SJSA1 (cell line): Measurements from ENCODE around the gene NHS. TPM values are rescaled to one million over a fixed set of nuclear protein-coding genes. Genes with fewer than 3 reads are reported as not detected.
"Not testable (repeated sequence)": the region's sequence is repeated elsewhere in the genome, so short reads cannot be mapped to it uniquely, and the experiment has no call there.

Experiments used
- DNase-seq, 2 experiments: peaks; one replicate each; pipeline ENCODE4 v3.0.0-alpha.2; 2015 to 2020; ENCODE audit warnings: low spot score in 2 of 2, low read depth in 1 of 2
- H3K27ac ChIP-seq: fragments of 250-450 bp; sonication (Bioruptor Pico); 2 replicates; pipeline ENCODE4 v1.5.1; 2020; ENCODE audit warnings: mild to moderate bottlenecking, moderate library complexity
- H3K27me3 ChIP-seq: fragments of 250-450 bp; sonication (Bioruptor Pico); replicated peaks from 2 replicates; pipeline ENCODE4 v1.5.1; 2020; ENCODE audit warnings: mild to moderate bottlenecking, moderate library complexity
- H3K36me3 ChIP-seq: fragments of 250-450 bp; sonication (Bioruptor Pico); 2 replicates; pipeline ENCODE4 v1.5.1; 2020; ENCODE audit warnings: mild to moderate bottlenecking
- H3K4me1 ChIP-seq: fragments of 250-450 bp; sonication (Bioruptor Pico); replicated peaks from 2 replicates; pipeline ENCODE4 v1.6.1; 2021; ENCODE audit warnings: mild to moderate bottlenecking
- H3K4me3 ChIP-seq: fragments of 250-450 bp; sonication (Bioruptor Pico); 2 replicates; pipeline ENCODE4 v1.5.1; 2020; ENCODE audit warnings: mild to moderate bottlenecking
- H3K9me3 ChIP-seq: fragments of 250-450 bp; sonication (Bioruptor Pico); replicated peaks from 2 replicates; pipeline ENCODE4 v1.5.1; 2020; ENCODE audit warnings: mild to moderate bottlenecking
- total RNA-seq: library from RNA; depleted of rRNA; stranded (reverse); fragments of >200 nt; shearing (Covaris generic); gene quantifications from 2 replicates; pipeline ENCODE4 v1.2.3, GENCODE V29; 2014

The NHS gene
- total RNA-seq, 1 experiment from 2014 or later: 2.6 TPM

DNA sequence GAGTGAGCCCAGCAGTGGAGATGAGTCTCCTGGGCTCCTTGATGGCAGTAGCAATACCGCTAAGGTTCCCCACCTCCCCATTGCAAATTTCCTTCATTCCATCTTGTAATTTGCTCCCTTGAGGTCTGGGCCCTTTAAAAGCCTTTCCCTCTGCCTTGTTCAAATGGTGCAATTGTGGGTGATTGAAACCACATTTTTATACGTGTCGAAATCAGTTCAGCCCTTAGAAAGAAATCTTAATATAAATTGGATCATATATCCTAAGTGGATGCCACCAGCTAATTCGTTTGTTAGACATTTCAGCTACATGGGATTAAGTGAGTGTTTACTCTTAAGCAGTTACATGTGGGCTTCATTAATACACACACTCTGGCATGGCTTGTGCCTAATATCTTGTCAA, 68.6 kb downstream of the NHS start:
- Histone ChIP-seq H3K9me3 (no peaks in the 10 kb centered on the region), H3K36me3 (no peaks in the 10 kb centered on the region), H3K27ac (no peak overlapping the region), H3K4me3 (no peak overlapping the region), H3K27me3 (no peaks in the 10 kb centered on the region), H3K4me1 (peaks cover 21% of the 10 kb centered on the region)
- no peak for DNase-seq

DNA sequence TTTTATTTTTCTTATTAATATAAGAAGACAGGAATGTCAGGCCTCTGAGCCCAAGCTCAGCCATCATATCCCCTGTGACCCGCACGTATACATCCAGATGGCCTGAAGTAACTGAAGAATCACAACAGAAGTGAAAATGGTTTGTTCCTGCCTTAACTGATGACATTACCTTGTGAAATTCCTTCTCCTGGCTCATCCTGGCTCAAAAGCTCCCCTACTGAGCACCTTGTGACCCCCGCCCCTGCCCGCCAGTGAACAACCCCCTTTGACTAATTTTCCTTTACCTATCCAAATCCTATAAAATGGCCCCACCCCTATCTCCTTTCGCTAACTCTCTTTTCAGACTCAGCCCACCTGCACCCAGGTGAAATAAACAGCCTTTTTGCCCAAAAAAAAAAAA, 71.3 kb downstream of the NHS start:
- not testable (repeated sequence) for H3K4me3 ChIP-seq, DNase-seq, H3K9me3 ChIP-seq, H3K27ac ChIP-seq, H3K36me3 ChIP-seq, H3K27me3 ChIP-seq
- H3K4me1 ChIP-seq: peaks cover 20% of the 10 kb centered on the region

DNA sequence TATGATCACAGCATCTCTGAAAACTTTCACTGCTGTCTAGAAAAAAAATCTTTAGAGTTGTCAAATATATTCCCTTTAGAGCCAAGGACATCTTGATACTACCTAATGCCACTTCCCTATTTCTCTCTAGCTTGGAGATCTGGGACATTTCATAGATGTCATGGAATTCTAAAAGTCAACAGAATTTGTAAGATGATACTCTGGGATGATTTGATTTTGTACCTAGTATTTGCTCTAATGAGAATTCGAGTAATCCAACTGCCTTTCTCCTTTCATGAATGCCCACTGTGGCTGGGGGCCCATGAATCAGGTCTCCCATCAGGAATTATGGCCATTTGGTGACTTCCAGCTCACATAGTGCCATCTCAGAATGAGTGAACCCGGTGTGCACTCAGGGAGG, 73.2 kb downstream of the NHS start:
- Histone ChIP-seq H3K4me3 (no peak overlapping the region), H3K36me3 (no peaks in the 10 kb centered on the region), H3K27me3 (no peaks in the 10 kb centered on the region)

DNA sequence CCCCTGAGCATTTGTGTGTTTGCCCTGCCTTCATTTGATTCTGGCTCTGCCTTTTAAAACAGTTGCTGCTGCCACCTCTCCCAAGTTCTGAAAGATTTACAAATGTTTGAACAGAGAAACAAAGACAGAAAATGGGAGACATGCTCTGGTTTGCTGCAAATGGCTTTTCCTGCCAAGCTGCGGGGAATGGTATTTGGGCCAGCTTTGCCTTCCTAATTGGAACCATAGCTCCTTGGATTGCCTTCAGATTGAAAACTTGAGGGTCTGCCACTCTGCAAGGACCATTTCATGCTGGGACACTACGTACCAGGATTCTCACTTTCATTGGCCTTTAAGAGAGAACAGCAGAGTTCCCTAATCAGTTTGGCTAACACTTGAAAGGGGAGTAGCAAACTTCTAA, 74.9 kb downstream of the NHS start:
- no peak for DNase-seq
- H3K9me3 ChIP-seq: no peaks in the 10 kb centered on the region
- H3K4me3 ChIP-seq: no peak overlapping the region
- H3K27me3 ChIP-seq: no peaks in the 10 kb centered on the region
- peaks cover 5% of the 10 kb centered on the region; the same call in 1 of the 2 replicates for H3K4me1 ChIP-seq
- no peak overlapping the region for H3K27ac ChIP-seq
- H3K36me3 ChIP-seq: no peaks in the 10 kb centered on the region

More for the DNA sequence above, 73.2 kb downstream of the NHS start:
- H3K4me1 ChIP-seq: peaks cover 8% of the 10 kb centered on the region; the same call in 1 of the 2 replicates
- H3K27ac ChIP-seq: no peak overlapping the region
- no peak for DNase-seq
- no peaks in the 10 kb centered on the region for H3K9me3 ChIP-seq

DNA sequence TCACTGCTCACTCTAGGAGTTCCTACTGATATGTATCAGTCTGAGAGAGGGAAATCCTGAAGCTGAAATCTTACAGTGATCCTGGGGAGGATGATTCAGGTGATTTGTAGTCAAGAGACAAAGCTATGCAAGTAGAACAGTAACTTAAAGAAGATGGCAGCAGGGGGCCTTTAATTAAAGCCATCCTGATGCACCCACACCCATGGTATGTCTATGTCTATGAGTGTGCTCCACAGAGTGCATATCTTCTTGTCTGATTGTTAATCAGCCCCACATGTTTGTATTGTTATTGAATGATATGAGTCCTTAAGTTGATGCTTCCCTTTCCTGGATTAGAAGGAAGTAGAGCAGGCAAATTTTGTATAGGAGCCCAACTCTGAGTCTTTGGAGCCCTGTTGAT, 78.8 kb downstream of the NHS start:
- Histone ChIP-seq H3K36me3 (no peaks in the 10 kb centered on the region), H3K27ac (no peak overlapping the region), H3K27me3 (no peaks in the 10 kb centered on the region), H3K4me1 (no peaks in the 10 kb centered on the region), H3K9me3 (no peaks in the 10 kb centered on the region), H3K4me3 (no peak overlapping the region)
- no peak for DNase-seq

DNA sequence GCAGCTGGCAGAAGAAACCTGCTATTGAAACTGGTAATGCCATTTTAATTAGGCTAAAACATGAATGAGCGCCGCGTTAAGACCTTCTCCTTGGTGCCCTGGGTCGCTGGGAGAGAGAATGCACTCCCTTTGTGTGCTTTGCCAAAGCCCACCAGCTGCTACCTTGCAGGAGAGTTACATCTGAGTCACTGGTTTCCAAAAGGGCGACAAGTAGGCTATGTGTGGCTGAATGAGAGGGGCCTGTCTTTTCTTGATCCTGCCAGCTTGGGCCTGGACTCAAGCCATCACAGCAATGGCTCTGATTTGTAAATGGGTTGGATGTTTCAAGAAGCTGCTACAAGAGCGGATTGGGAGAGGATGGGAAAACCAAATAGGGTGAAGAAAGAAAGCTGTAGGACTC, 81.5 kb downstream of the NHS start:
- Histone ChIP-seq H3K36me3 (no peaks in the 10 kb centered on the region), H3K4me3 (no peak overlapping the region), H3K4me1 (no peaks in the 10 kb centered on the region), H3K9me3 (no peaks in the 10 kb centered on the region), H3K27ac (no peak overlapping the region), H3K27me3 (no peaks in the 10 kb centered on the region)
- no peak for DNase-seq

DNA sequence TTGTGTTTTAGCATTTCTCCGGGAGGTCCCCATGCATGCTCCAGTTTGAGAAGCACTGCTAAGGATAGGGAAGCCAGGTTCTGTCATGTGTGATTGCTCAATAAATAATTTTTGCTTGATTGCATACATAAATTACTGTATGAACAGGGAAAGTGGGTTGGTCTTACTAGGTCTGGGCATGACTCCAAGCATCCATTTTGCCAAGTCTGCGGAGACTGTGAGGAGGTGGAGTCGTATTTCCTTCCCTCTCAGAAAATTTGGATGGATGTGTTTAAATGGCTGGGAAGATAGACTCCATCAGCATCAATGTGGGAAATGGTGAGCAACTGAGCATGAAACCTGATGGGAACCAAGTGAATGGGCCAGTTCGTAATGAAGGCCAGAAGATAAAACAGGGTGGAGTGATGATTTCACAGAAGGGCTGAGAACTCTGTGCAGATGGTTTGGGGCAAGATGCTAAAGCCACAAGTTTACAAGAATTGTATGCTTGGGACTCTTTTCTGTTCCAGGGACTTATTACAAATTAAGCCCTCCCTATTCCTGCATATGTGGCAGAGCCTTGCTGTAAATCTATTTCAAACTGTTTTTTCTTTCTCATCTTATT, 84.1 kb downstream of the NHS start:
- Histone ChIP-seq H3K4me1 (no peaks in the 10 kb centered on the region), H3K27me3 (no peaks in the 10 kb centered on the region), H3K27ac (no peak overlapping the region), H3K9me3 (no peaks in the 10 kb centered on the region), H3K4me3 (no peak overlapping the region), H3K36me3 (no peaks in the 10 kb centered on the region)
- DNase-seq: no peak

DNA sequence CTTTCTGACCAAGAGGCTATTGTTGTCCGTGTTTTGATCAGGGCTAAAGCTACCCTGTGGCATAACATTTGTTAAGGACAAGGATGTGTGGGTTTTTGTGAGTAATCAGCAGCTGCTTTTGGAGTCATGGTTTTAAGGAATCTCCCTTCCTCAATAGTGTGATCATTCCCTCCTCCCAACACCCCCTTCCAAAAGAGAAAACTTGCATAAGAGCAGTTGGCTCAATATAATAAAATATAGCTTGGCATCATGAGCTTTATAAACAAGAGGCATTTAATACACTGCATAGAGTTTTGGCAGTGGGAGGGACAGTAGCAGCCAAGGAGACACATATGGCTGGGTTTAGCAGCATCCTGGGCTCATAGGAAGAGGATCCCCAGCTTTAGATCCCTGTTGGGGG, 84.7 kb downstream of the NHS start:
- Histone ChIP-seq H3K27me3 (no peaks in the 10 kb centered on the region), H3K36me3 (no peaks in the 10 kb centered on the region), H3K4me1 (no peaks in the 10 kb centered on the region), H3K4me3 (no peak overlapping the region), H3K27ac (no peak overlapping the region), H3K9me3 (no peaks in the 10 kb centered on the region)
- no peak for DNase-seq

DNA sequence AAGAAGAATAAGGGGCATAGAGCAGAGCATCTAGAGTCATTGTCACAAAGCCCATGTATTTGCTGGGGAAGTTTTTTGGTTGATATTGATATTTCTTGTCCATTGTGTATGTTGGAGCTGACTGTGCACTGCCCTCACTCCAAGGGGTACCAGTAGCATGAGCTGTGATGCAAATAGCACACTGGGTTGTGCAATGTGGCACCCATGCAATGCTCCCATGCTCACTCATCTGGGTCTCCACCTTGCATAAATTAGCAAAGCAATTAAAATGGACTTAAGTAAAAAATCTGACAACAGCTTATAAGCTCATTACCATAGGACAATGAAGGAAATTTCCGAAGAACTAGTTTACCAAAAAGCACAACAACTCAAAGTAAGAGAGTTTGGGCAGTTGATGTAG, 87.9 kb downstream of the NHS start:
- H3K36me3 ChIP-seq: no peaks in the 10 kb centered on the region
- no peaks in the 10 kb centered on the region for H3K4me1 ChIP-seq
- DNase-seq: no peak
- no peaks in the 10 kb centered on the region for H3K27me3 ChIP-seq
- no peak overlapping the region for H3K27ac ChIP-seq
- H3K9me3 ChIP-seq: no peaks in the 10 kb centered on the region
- no peak overlapping the region for H3K4me3 ChIP-seq

DNA sequence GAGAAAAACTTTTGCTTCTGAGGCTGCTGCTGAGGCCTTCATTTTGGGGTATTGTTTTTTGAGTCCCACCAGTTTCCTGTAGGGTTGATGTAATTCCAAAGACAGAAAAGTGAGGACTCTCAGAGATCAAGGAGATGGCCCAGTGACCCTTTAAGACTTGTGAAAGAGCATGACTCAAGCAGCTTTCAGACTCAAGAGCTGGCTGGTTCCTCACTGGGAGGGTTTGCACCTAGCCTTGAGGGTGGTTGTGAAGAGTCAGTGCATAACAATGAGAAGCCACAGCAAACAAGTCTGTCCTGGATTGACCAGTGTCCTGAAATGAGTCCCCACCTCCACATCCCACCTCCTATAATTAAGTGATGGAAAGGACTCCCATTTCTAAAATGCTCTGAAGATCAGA, 89.2 kb downstream of the NHS start:
- Histone ChIP-seq H3K27me3 (no peaks in the 10 kb centered on the region), H3K36me3 (no peaks in the 10 kb centered on the region), H3K4me1 (no peaks in the 10 kb centered on the region), H3K27ac (no peak overlapping the region), H3K4me3 (no peak overlapping the region), H3K9me3 (no peaks in the 10 kb centered on the region)
- DNase-seq: no peak

DNA sequence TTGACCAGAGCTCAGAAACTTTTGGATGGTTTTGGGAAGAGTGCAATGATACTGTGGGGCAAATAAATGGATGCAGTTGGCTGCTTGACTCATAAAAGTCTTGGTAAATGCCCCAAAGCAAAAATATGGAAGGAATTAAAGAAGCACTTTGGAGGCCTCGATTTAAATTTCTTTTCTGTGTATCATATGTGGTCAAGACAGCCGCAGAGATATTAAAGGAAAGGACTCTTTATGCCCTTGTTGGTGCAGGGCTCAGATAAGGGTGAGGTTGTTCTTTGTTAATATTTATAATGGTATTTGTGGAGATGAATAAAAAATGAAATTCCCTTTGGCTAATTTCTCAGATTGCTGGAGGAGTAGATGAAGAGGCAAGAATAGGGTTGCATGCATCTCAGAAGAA, 90.2 kb downstream of the NHS start:
- Histone ChIP-seq H3K36me3 (no peaks in the 10 kb centered on the region), H3K9me3 (no peaks in the 10 kb centered on the region), H3K4me1 (no peaks in the 10 kb centered on the region), H3K4me3 (no peak overlapping the region), H3K27ac (no peak overlapping the region), H3K27me3 (no peaks in the 10 kb centered on the region)
- DNase-seq: no peak

DNA sequence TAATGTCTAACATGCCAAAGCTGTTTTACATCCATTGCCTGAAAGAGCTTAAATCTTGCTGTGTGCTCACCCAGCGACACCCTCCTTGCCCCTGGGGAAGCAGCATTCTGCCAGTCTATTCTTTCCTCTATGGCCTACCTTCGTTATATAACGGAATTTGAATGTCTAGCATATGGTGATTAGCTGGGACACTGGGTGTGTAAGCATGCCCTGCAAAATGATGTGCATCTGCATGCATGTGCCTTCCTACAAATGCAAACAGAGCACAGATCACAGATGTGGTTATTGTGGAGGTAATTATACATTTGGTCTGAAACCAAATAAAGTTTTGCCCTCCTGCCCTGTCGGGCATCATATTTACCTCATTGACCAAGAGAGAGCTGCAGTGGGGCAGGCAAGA, 90.8 kb downstream of the NHS start:
- Histone ChIP-seq H3K27me3 (no peaks in the 10 kb centered on the region), H3K27ac (no peak overlapping the region)
- no peak for DNase-seq

DNA sequence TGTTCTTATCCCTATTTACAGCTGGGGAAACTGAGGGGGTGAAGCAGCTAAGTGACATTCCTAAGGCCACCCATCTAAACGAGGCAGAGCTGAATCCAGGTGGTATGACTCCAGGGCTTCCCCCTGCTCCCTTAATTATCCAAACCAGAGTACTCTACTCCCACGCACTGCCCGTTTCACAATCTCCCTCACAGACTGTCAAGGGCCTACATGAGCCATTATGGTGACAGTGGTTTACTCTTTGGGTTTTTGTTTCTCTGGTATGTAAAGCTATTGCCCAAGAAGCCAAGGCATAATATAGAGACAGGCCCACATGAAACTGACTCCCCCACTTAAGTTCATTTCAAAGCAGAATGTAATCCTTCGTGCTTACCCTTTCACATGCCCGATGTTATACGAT, 95.1 kb downstream of the NHS start:
- Histone ChIP-seq H3K27me3 (no peaks in the 10 kb centered on the region), H3K27ac (no peak overlapping the region), H3K9me3 (no peaks in the 10 kb centered on the region), H3K36me3 (no peaks in the 10 kb centered on the region), H3K4me1 (peaks cover 12% of the 10 kb centered on the region), H3K4me3 (no peak overlapping the region)
- no peak for DNase-seq

More for the DNA sequence above, 90.8 kb downstream of the NHS start:
- Histone ChIP-seq H3K36me3 (no peaks in the 10 kb centered on the region), H3K9me3 (no peaks in the 10 kb centered on the region), H3K4me3 (no peak overlapping the region), H3K4me1 (no peaks in the 10 kb centered on the region; the same call in 1 of the 2 replicates)

DNA sequence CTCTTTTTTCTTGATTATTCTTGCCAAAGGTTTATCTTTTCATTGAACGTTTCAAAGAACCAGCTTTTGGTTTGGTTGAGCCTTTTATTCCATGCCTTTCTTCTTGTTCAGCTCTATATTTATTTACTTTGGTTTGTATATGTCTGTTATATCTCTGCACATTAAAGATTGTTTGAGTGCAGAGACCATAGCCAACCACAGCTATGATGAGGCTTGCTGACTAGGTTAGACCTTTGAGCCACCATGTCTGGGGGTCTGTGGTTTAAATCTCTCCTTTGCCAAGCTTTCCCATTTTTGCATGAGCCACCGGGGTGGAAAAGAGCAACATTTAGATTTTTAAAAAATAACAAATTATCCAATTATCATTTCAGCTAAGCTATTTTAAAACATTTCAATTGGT, 96.1 kb downstream of the NHS start:
- DNase-seq: no peak
- H3K27me3 ChIP-seq: no peaks in the 10 kb centered on the region
- no peaks in the 10 kb centered on the region for H3K9me3 ChIP-seq
- no peak overlapping the region for H3K27ac ChIP-seq
- H3K36me3 ChIP-seq: no peaks in the 10 kb centered on the region
- H3K4me1 ChIP-seq: peaks cover 19% of the 10 kb centered on the region
- H3K4me3 ChIP-seq: no peak overlapping the region

DNA sequence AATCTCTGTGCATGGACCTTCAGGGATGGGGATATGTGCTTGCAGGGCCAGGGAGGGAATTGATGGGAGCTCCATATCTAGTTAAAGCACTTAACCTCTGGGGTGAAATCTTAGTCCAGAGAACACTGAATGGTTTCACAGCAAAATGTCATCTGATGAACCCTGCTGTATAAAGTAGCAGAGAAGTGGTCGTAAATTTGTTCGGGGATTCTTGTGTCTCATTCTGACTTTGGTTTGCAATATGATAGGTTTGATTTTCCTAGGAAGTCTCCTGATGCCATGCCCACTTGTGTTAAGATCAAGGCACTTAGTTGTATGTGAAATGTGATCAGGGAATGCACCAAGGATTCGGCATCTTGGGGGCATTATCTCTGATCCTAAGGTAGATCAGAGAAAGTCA, 96.9 kb downstream of the NHS start:
- Histone ChIP-seq H3K27ac (no peak overlapping the region), H3K4me1 (peaks cover 19% of the 10 kb centered on the region), H3K36me3 (no peaks in the 10 kb centered on the region), H3K27me3 (no peaks in the 10 kb centered on the region), H3K4me3 (no peak overlapping the region), H3K9me3 (no peaks in the 10 kb centered on the region)
- DNase-seq: no peak
